CD4-positive, CD25-positive, alpha-beta regulatory T cell (primary cell): ENCODE measurements around the gene WDR59. TPM values are rescaled to one million over a fixed set of nuclear protein-coding genes. Genes with fewer than 3 reads are reported as not detected.
"Not testable (repeated sequence)": the region's sequence is repeated elsewhere in the genome, so short reads cannot be mapped to it uniquely, and the experiment has no call there.

Experiments used
- ATAC-seq, 2 donors: fragments of 150-1000 bp; cut with Tn5 transposase; one replicate each; pipeline ENCODE4 v1.10.0; 2021; ENCODE audit warnings: low read depth in 2 of 2, moderate number of reproducible peaks in 2 of 2, moderate library complexity in 1 of 2
- DNase-seq, 3 donors: peaks; one replicate each; pipeline versions ENCODE4 v3.0.0 to v3.0.0-alpha.2; 2012 to 2022; ENCODE audit warnings: mixed read lengths in 1 of 3
- H3K27ac ChIP-seq: one replicate; pipeline ENCODE4 v1.7.0; 2013; ENCODE audit warnings: mild to moderate bottlenecking, low read length; ENCODE audit not compliant: insufficient read depth, poor library complexity, severe bottlenecking
- H3K27me3 ChIP-seq: one replicate; pipeline ENCODE4 v1.7.0; 2013; ENCODE audit warnings: low read length; ENCODE audit not compliant: control insufficient read depth, insufficient read depth
- H3K36me3 ChIP-seq: one replicate; pipeline ENCODE4 v1.7.0; 2013; ENCODE audit warnings: mild to moderate bottlenecking, low read length, moderate library complexity; ENCODE audit not compliant: control insufficient read depth, insufficient read depth
- H3K4me1 ChIP-seq: 2 replicates; pipeline ENCODE4 v1.7.0; 2013; ENCODE audit warnings: mild to moderate bottlenecking, low read length; ENCODE audit not compliant: insufficient read depth, control insufficient read depth, poor library complexity, severe bottlenecking
- H3K4me3 ChIP-seq: one replicate; pipeline ENCODE4 v1.7.0; 2013; ENCODE audit warnings: low read depth, mild to moderate bottlenecking, low read length, moderate library complexity
- H3K9me3 ChIP-seq, 2 experiments: 1 replicate in 1 of 2; 2 replicates in 1 of 2; pipeline ENCODE4 v1.7.0; 2013; ENCODE audit warnings: low read length in 2 of 2, mild to moderate bottlenecking in 1 of 2, moderate library complexity in 1 of 2; ENCODE audit not compliant: control insufficient read depth in 2 of 2
- H3K27ac Mint-ChIP-seq, 3 donors: one replicate each; pipeline ENCODE4 v1.8.0; 2020 to 2022; ENCODE audit warnings: mild to moderate bottlenecking in 3 of 3, mixed read lengths in 3 of 3, moderate library complexity in 2 of 3
- H3K27me3 Mint-ChIP-seq: one replicate; pipeline ENCODE4 v1.8.0; 2022; ENCODE audit warnings: mild to moderate bottlenecking, mixed read lengths
- H3K36me3 Mint-ChIP-seq: one replicate; pipeline ENCODE4 v1.8.0; 2020; ENCODE audit warnings: mixed read lengths
- H3K4me1 Mint-ChIP-seq, 4 donors: one replicate each; pipeline ENCODE4 v1.8.0; 2020 to 2022; ENCODE audit warnings: mixed read lengths in 4 of 4, mild to moderate bottlenecking in 1 of 4
- H3K4me3 Mint-ChIP-seq, 4 donors: one replicate each; pipeline ENCODE4 v1.8.0; 2020 to 2022; ENCODE audit warnings: mild to moderate bottlenecking in 4 of 4, mixed read lengths in 4 of 4, moderate library complexity in 3 of 4
- H3K9me3 Mint-ChIP-seq, 7 donors: one replicate each; pipeline ENCODE4 v1.8.0; 2020 to 2022; ENCODE audit warnings: mixed read lengths in 7 of 7, mild to moderate bottlenecking in 3 of 7, moderate library complexity in 2 of 7
- polyA plus RNA-seq, 4 donors: library from polyadenylated mRNA; unstranded; fragments of 300-500 nt; fragmentation: Illumina TruSeq; gene quantifications; one replicate each; pipeline ENCODE4 v1.2.3, GENCODE V29; 2021
- total RNA-seq: library from RNA; stranded (reverse); gene quantifications from one replicate; pipeline ENCODE4 v1.2.3, GENCODE V29; 2022

The WDR59 gene
- 89.2 TPM for total RNA-seq
- polyA plus RNA-seq: 10 to 100 TPM; 11.4 to 14.9 (median 13.0) TPM

GRCh38 chr16:74984529-74985296 lies at the start of gene WDR59:
Gene WDR59 (minus strand): TSS chr16:74985123. CDS start chr16:74985017, 106 bp downstream.
- DNase-seq (peak; percentile 99 to 100 (median 99)), ATAC-seq (peak; percentile 99)
- Histone ChIP-seq H3K9me3 (no peaks in the 10 kb centered on the region), H3K4me3 (peak within 1 kb of the TSS; percentile 82), H3K4me1 (peaks cover 11% of the 10 kb centered on the region), H3K27ac (peak within 1 kb of the TSS; percentile 75), H3K36me3 (no peaks in the 10 kb centered on the region), H3K27me3 (no peaks in the 10 kb centered on the region)
- Mint-ChIP-seq H3K9me3 (no peaks in the 10 kb centered on the region), H3K4me3 (peak within 1 kb of the TSS; percentile 94 to 99 (median 98)), H3K4me1 (peaks cover 5 to 29% (median 18%) of the 10 kb centered on the region in 4 donors), H3K36me3 (no peaks in the 10 kb centered on the region), H3K27me3 (peaks cover 13% of the 10 kb centered on the region), H3K27ac (peak within 1 kb of the TSS; percentile 85 to 98 (median 90))

- DNase-seq (no peak), ATAC-seq (no peak)
- Mint-ChIP-seq H3K27me3 (no peaks in the 10 kb centered on the region), H3K9me3 (peaks cover 0 to 2% (median 0%) of the 10 kb centered on the region in 7 donors), H3K27ac (no peak overlapping the region), H3K4me3 (no peak overlapping the region), H3K36me3 (peaks cover 2% of the 10 kb centered on the region), H3K4me1 (peaks cover 0 to 15% (median 9%) of the 10 kb centered on the region in 4 donors)
- Histone ChIP-seq H3K36me3 (no peaks in the 10 kb centered on the region), H3K9me3 (no peaks in the 10 kb centered on the region), H3K27ac (no peak overlapping the region), H3K4me1 (no peaks in the 10 kb centered on the region), H3K27me3 (no peaks in the 10 kb centered on the region), H3K4me3 (no peak overlapping the region)
Observed at GRCh38 chr16:75032655-75033054, 47.7 kb upstream of the WDR59 start.

GRCh38 chr16:75029854-75030253 lies 44.9 kb upstream of the WDR59 start:
- no peak for ATAC-seq

GRCh38 chr16:75028544-75029135 lies 43.7 kb upstream of the WDR59 start:
- H3K27me3 Mint-ChIP-seq: no peaks in the 10 kb centered on the region
- Histone ChIP-seq H3K36me3 (no peaks in the 10 kb centered on the region), H3K27me3 (no peaks in the 10 kb centered on the region), H3K4me1 (peaks cover 10% of the 10 kb centered on the region), H3K27ac (no peak overlapping the region), H3K4me3 (no peak overlapping the region), H3K9me3 (no peaks in the 10 kb centered on the region)
- DNase-seq: no peak
- H3K9me3 Mint-ChIP-seq: no peaks in the 10 kb centered on the region
- no peaks in the 10 kb centered on the region for H3K36me3 Mint-ChIP-seq
- no peak overlapping the region for H3K4me3 Mint-ChIP-seq
- H3K27ac Mint-ChIP-seq: no peak overlapping the region
- no peak for ATAC-seq
- H3K4me1 Mint-ChIP-seq: peaks cover 11 to 25% (median 15%) of the 10 kb centered on the region in 4 donors

More at GRCh38 chr16:75029854-75030253, 44.9 kb upstream of the WDR59 start:
- Mint-ChIP-seq H3K27ac (no peak overlapping the region), H3K4me3 (no peak overlapping the region), H3K36me3 (no peaks in the 10 kb centered on the region), H3K27me3 (no peaks in the 10 kb centered on the region), H3K9me3 (no peaks in the 10 kb centered on the region), H3K4me1 (peaks cover 4 to 16% (median 7%) of the 10 kb centered on the region in 4 donors)
- Histone ChIP-seq H3K9me3 (no peaks in the 10 kb centered on the region), H3K4me3 (no peak overlapping the region), H3K27me3 (no peaks in the 10 kb centered on the region), H3K27ac (no peak overlapping the region), H3K4me1 (peaks cover 4% of the 10 kb centered on the region), H3K36me3 (no peaks in the 10 kb centered on the region)
- no peak for DNase-seq

GRCh38 chr16:75027520-75028300 lies 42.8 kb upstream of the WDR59 start:
- H3K4me3 ChIP-seq: no peak overlapping the region
- H3K27me3 ChIP-seq: no peaks in the 10 kb centered on the region
- no peak overlapping the region for H3K27ac ChIP-seq
- no peaks in the 10 kb centered on the region for H3K36me3 ChIP-seq
- H3K4me1 Mint-ChIP-seq: peaks cover 13 to 25% (median 16%) of the 10 kb centered on the region in 4 donors
- DNase-seq: no peak
- H3K4me1 ChIP-seq: peaks cover 10% of the 10 kb centered on the region
- H3K27ac Mint-ChIP-seq: no peak overlapping the region
- no peak overlapping the region for H3K4me3 Mint-ChIP-seq
- no peaks in the 10 kb centered on the region for H3K9me3 ChIP-seq
- no peaks in the 10 kb centered on the region for H3K27me3 Mint-ChIP-seq
- H3K9me3 Mint-ChIP-seq: peaks cover 0 to 1% (median 0%) of the 10 kb centered on the region in 7 donors
- no peaks in the 10 kb centered on the region for H3K36me3 Mint-ChIP-seq
- ATAC-seq: no peak

GRCh38 chr16:75026892-75027391 lies 42.0 kb upstream of the WDR59 start:
- no peaks in the 10 kb centered on the region for H3K36me3 ChIP-seq
- peaks cover 0 to under 1% of the 10 kb centered on the region in 2 experiments for H3K9me3 ChIP-seq
- Mint-ChIP-seq H3K9me3 (peaks cover 0 to 4% (median 0%) of the 10 kb centered on the region in 7 donors), H3K36me3 (no peaks in the 10 kb centered on the region), H3K4me1 (peaks cover 13 to 25% (median 16%) of the 10 kb centered on the region in 4 donors), H3K4me3 (no peak overlapping the region), H3K27ac (no peak overlapping the region), H3K27me3 (no peaks in the 10 kb centered on the region)
- H3K27me3 ChIP-seq: no peaks in the 10 kb centered on the region
- no peak overlapping the region for H3K4me3 ChIP-seq
- DNase-seq: no peak
- H3K27ac ChIP-seq: no peak overlapping the region
- peaks cover 10% of the 10 kb centered on the region for H3K4me1 ChIP-seq
- no peak for ATAC-seq

GRCh38 chr16:75026239-75026891 lies 41.4 kb upstream of the WDR59 start:
- DNase-seq, H3K4me3 Mint-ChIP-seq: not testable (repeated sequence)
- peaks cover 13 to 25% (median 16%) of the 10 kb centered on the region in 4 donors for H3K4me1 Mint-ChIP-seq

More at GRCh38 chr16:75026239-75026891, 41.4 kb upstream of the WDR59 start:
- not testable (repeated sequence) for H3K27me3 Mint-ChIP-seq, H3K9me3 Mint-ChIP-seq, H3K9me3 ChIP-seq, H3K27me3 ChIP-seq, H3K27ac ChIP-seq, H3K36me3 ChIP-seq, H3K4me3 ChIP-seq, ATAC-seq, H3K36me3 Mint-ChIP-seq
- peak overlapping the region in 1 of 3 donors; percentile 48 for H3K27ac Mint-ChIP-seq
- peaks cover 10% of the 10 kb centered on the region for H3K4me1 ChIP-seq
